Common myeloid progenitor, CD34-positive (primary cell): ENCODE data around the gene POLR2M.

Source experiments
- CTCF ChIA-PET: fragments of 350-600 bp; sonication (Branson Sonifier 250); formaldehyde crosslinking; loops from one replicate; lab custom pipeline; 2021; ENCODE audit warnings: antibody characterized with exemption; lab: Charles Lee
- POLR2A ChIA-PET: fragments of 350-600 bp; sonication (Branson Sonifier 250); formaldehyde crosslinking; loops from one replicate; lab custom pipeline; 2021; ENCODE audit warnings: antibody characterized with exemption; lab: Charles Lee
- DNase-seq, 3 donors: peaks; one replicate each; pipeline versions ENCODE4 v3.0.0 to v3.0.0-alpha.2; 2013
- H3K27ac ChIP-seq, 2 experiments: 1 replicate in 1 of 2; 2 replicates in 1 of 2; pipeline ENCODE4 v1.7.0; 2013; ENCODE audit warnings: inconsistent platforms in 2 of 2, low read length in 2 of 2, mild to moderate bottlenecking in 2 of 2, low read depth in 1 of 2, moderate library complexity in 1 of 2; ENCODE audit not compliant: severe bottlenecking in 2 of 2, insufficient read depth in 1 of 2, poor library complexity in 1 of 2
- H3K27me3 ChIP-seq, 5 experiments: replicated peaks in 2 of 5; 1 replicate in 3 of 5; 2 replicates in 2 of 5; pipeline versions ENCODE4 v1.6.1 to v1.7.0; 2013; ENCODE audit warnings: low read length in 4 of 5, mild to moderate bottlenecking in 2 of 5, moderate library complexity in 2 of 5, inconsistent platforms in 1 of 5; ENCODE audit not compliant: insufficient read depth in 5 of 5, control insufficient read depth in 4 of 5
- H3K36me3 ChIP-seq, 4 experiments: 1 replicate in 2 of 4; 2 replicates in 2 of 4; pipeline versions ENCODE4 v1.6.1 to v1.7.0; 2013; ENCODE audit warnings: low read length in 3 of 4, control low read depth in 1 of 4, mild to moderate bottlenecking in 1 of 4; ENCODE audit not compliant: control insufficient read depth in 4 of 4, insufficient read depth in 4 of 4
- H3K4me1 ChIP-seq, 4 experiments: 1 replicate in 3 of 4; 2 replicates in 1 of 4; pipeline versions ENCODE4 v1.6.1 to v1.7.1; 2013; ENCODE audit warnings: low read length in 3 of 4, mild to moderate bottlenecking in 3 of 4, control low read depth in 1 of 4, inconsistent platforms in 1 of 4, moderate library complexity in 1 of 4; ENCODE audit not compliant: control insufficient read depth in 4 of 4, insufficient read depth in 4 of 4; ENCODE audit errors: control extremely low read depth in 1 of 4
- H3K4me3 ChIP-seq, 7 experiments: 1 replicate in 4 of 7; 2 replicates in 3 of 7; pipeline versions ENCODE4 v1.5.1 to v1.7.0; 2013; ENCODE audit warnings: mild to moderate bottlenecking in 7 of 7, low read length in 6 of 7, moderate library complexity in 6 of 7, inconsistent platforms in 2 of 7, low read depth in 2 of 7, control low read depth in 1 of 7; ENCODE audit not compliant: insufficient read depth in 4 of 7, control insufficient read depth in 1 of 7; ENCODE audit errors: extremely low read depth in 1 of 7
- H3K9me3 ChIP-seq, 5 experiments: 1 replicate in 4 of 5; 2 replicates in 1 of 5; pipeline versions ENCODE4 v1.6.1 to v1.7.1; 2013; ENCODE audit warnings: low read length in 4 of 5, mild to moderate bottlenecking in 2 of 5, inconsistent platforms in 1 of 5, low read depth in 1 of 5, moderate library complexity in 1 of 5; ENCODE audit not compliant: control insufficient read depth in 4 of 5, insufficient read depth in 2 of 5; ENCODE audit errors: control extremely low read depth in 1 of 5
- WGBS: methylation state at CpG from one replicate; pipeline ENCODE4 v1.1.5; 2013; ENCODE audit not compliant: insufficient coverage; 5-methylcytosine and 5-hydroxymethylcytosine counted together

Gene POLR2M

GRCh38 chr15:57665939-57666338, 40.6 kb upstream of the POLR2M start:
- ChIA-PET POLR2A (no interaction called here), CTCF (interaction anchor here (1.1 to 1.3 kb wide), 2 partner anchors 22 to 106 kb away, joined by 3 to 5 read pairs; no protein-coding TSS in a partner anchor)
- Histone ChIP-seq H3K4me3 (no peak overlapping the region), H3K27me3 (peaks cover 0 to 3% (median 0%) of the 10 kb centered on the region in 5 experiments), H3K27ac (no peak overlapping the region), H3K9me3 (peaks cover 0 to under 1% (median 0%) of the 10 kb centered on the region in 5 experiments), H3K36me3 (no peaks in the 10 kb centered on the region), H3K4me1 (no peaks in the 10 kb centered on the region)
- WGBS: 100% methylated on average over 3 of the region's 4 CpGs
- no peak for DNase-seq

- ChIA-PET POLR2A (no interaction called here), CTCF (interaction anchor here (1.0 kb wide), 1 partner anchor 13 kb away, joined by 3 read pairs; no protein-coding TSS in a partner anchor)
- no peaks in the 10 kb centered on the region for H3K4me1 ChIP-seq
- H3K27ac ChIP-seq: no peak overlapping the region
- peaks cover 0 to 4% (median 1%) of the 10 kb centered on the region in 5 experiments for H3K9me3 ChIP-seq
- H3K36me3 ChIP-seq: no peaks in the 10 kb centered on the region
- peaks cover 0 to 2% (median 0%) of the 10 kb centered on the region in 5 experiments for H3K27me3 ChIP-seq
- DNase-seq: no peak
- no peak overlapping the region for H3K4me3 ChIP-seq
- WGBS: 92% methylated on average over 4 of the region's 10 CpGs
Observed at GRCh38 chr15:57667171-57667849, 39.2 kb upstream of the POLR2M start.

GRCh38 chr15:57668016-57668415, 38.5 kb upstream of the POLR2M start:
- Histone ChIP-seq H3K4me3 (no peak overlapping the region), H3K27me3 (peaks cover 0 to 2% (median 0%) of the 10 kb centered on the region in 5 experiments), H3K27ac (no peak overlapping the region), H3K36me3 (no peaks in the 10 kb centered on the region), H3K9me3 (peaks cover 0 to 4% (median 1%) of the 10 kb centered on the region in 5 experiments), H3K4me1 (no peaks in the 10 kb centered on the region)
- POLR2A ChIA-PET: no interaction called here
- CTCF ChIA-PET: interaction anchor here (1.0 kb wide), 1 partner anchor 13 kb away, joined by 3 read pairs; no protein-coding TSS in a partner anchor
- no peak for DNase-seq
- 100% methylated on average over 2 of the region's 4 CpGs for WGBS

GRCh38 chr15:57671636-57672035, 34.9 kb upstream of the POLR2M start:
- no peak overlapping the region for H3K27ac ChIP-seq
- H3K36me3 ChIP-seq: no peaks in the 10 kb centered on the region
- H3K27me3 ChIP-seq: no peaks in the 10 kb centered on the region
- H3K4me3 ChIP-seq: no peak overlapping the region
- ChIA-PET CTCF (interaction anchor here (0.6 kb wide), 1 partner anchor 60 kb away, joined by 3 read pairs; no protein-coding TSS in a partner anchor), POLR2A (no interaction called here)
- peaks cover 0 to 4% (median 1%) of the 10 kb centered on the region in 5 experiments for H3K9me3 ChIP-seq
- no peak for DNase-seq
- H3K4me1 ChIP-seq: no peaks in the 10 kb centered on the region
- WGBS: no CpG with 5 or more reads among the region's 1 CpG

- Histone ChIP-seq H3K4me3 (no peak overlapping the region), H3K4me1 (no peaks in the 10 kb centered on the region), H3K9me3 (peaks cover 0 to 4% (median 1%) of the 10 kb centered on the region in 5 experiments), H3K27ac (no peak overlapping the region), H3K27me3 (no peaks in the 10 kb centered on the region), H3K36me3 (no peaks in the 10 kb centered on the region)
- DNase-seq: no peak
- POLR2A ChIA-PET: no interaction called here
- CTCF ChIA-PET: no interaction called here
- WGBS: 98% methylated on average over 7 of the region's 9 CpGs
Observed at GRCh38 chr15:57675481-57676181, 30.9 kb upstream of the POLR2M start.

- ChIA-PET POLR2A (no interaction called here), CTCF (no interaction called here)
- DNase-seq: no peak
- Histone ChIP-seq H3K4me3 (no peak overlapping the region), H3K36me3 (no peaks in the 10 kb centered on the region), H3K9me3 (peaks cover 0 to 4% (median 0%) of the 10 kb centered on the region in 5 experiments), H3K27me3 (no peaks in the 10 kb centered on the region), H3K4me1 (no peaks in the 10 kb centered on the region), H3K27ac (no peak overlapping the region)
- WGBS: 86% methylated on average over 5 of the region's 5 CpGs
Observed at GRCh38 chr15:57676585-57676984, 29.9 kb upstream of the POLR2M start.

- POLR2A ChIA-PET: interaction anchor here (0.6 kb wide), 1 partner anchor 318 kb away, joined by 3 read pairs; no protein-coding TSS in a partner anchor
- 100% methylated on average over 1 of the region's 3 CpGs for WGBS
- CTCF ChIA-PET: no interaction called here
- Histone ChIP-seq H3K9me3 (no peaks in the 10 kb centered on the region), H3K27me3 (no peaks in the 10 kb centered on the region), H3K4me3 (no peak overlapping the region), H3K4me1 (no peaks in the 10 kb centered on the region), H3K36me3 (no peaks in the 10 kb centered on the region), H3K27ac (no peak overlapping the region)
- DNase-seq: no peak
Observed at GRCh38 chr15:57677204-57677603, 29.3 kb upstream of the POLR2M start.
